Erythroblast (primary cell): ENCODE results near the gene ANKMY1.
A peak's percentile ranks its signal among the peaks of the same experiment; 100 is the strongest.
"Not testable (repeated sequence)": the region's sequence is repeated elsewhere in the genome, so short reads cannot be mapped to it uniquely, and the experiment has no call there.

Source experiments
- DNase-seq, 2 experiments: peaks; one replicate each; lab custom pipeline; 2025; lab: John Stamatoyannopoulos, UW
- GATA1 ChIP-seq: IDR thresholded peaks from 2 replicates; pipeline ENCODE4 v1.6.1; 2011; ENCODE audit warnings: low read depth, mild to moderate bottlenecking, control low read depth, low read length, moderate library complexity
- POLR2A ChIP-seq: IDR thresholded peaks from 2 replicates; pipeline ENCODE4 v1.6.1; 2011; ENCODE audit warnings: mild to moderate bottlenecking, low read length

Gene ANKMY1

GRCh38 chr2:240561325-240561971 is 3.7 kb upstream of the ANKMY1 start:
- DNase-seq, result peak; percentile 40 to 68

DNA sequence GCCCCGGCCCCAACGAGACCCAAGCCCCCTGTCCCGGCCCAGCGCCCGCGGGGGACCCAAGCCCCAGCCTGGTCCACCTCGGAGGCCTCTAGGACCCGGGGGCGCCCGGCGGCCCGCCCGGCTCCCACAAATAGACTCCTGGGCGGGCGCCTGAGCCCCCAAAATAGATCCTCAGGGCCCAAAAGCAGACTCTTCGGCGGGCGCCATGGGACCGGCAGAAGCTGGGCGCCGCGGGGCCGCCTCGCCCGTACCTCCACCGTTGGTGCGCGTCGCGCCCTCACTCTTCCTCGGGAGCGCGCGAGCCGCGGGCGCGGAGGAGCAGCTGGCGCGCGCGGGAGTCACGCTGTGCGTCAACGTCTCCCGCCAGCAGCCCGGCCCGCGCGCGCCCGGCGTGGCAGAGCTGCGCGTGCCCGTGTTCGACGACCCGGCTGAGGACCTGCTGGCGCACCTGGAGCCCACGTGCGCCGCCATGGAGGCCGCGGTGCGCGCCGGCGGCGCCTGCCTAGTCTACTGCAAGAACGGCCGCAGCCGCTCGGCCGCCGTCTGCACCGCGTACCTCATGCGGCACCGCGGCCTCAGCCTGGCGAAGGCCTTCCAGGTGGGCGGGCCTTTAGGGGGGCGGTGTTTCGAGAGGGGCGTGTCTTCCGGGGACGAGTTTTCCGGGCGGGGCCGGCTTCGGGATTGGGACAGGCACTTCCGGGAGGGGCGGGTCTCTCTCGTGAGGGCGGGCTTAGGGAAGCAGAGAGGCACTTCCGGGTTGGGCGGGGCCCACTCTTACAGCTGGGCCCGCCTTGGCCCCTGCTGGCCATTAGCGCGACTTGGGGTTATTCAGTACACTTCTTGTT is 2.9 kb upstream of the ANKMY1 start:
- DNase-seq, result peak; percentile 99

More at GRCh38 chr2:240561325-240561971, 3.7 kb upstream of the ANKMY1 start:
- TF ChIP-seq POLR2A (no peak), GATA1 (no peak)

GRCh38 chr2:240560084-240560479 is 2.3 kb upstream of the ANKMY1 start, which contains the start of gene DUSP28:
Gene DUSP28, plus strand, starts transcription at chr2:240560357. Its CDS starts 328 bp downstream, at chr2:240560685.
- TF ChIP-seq GATA1 (no peak), POLR2A (peak; percentile 82)
- DNase-seq, result peak; percentile 93 to 95

More for the DNA sequence above, 2.9 kb upstream of the ANKMY1 start:
- no peak for TF ChIP-seq GATA1
- peak; percentile 97 for TF ChIP-seq POLR2A

DNA sequence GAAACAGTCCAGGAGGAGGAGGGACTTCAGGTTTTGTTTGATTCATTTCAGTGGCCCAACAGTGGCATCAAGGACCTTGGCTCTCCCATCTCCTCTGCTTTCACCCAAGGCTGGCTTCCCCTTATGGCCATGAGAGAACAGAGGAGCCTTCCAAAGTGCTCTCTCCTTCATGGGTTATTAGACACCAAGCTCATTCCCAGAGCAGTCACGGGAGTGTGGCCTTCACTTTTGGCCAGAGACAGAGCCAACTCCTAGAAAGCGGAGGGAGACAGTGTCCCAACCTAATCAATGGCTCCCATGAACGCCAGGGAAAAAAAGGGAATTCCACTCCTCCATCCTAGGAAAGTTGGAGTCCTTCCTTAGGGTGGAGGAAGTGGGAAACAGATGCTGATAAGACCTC is 1.5 kb upstream of the ANKMY1 start:
- DNase-seq, result no peak
- TF ChIP-seq POLR2A (no peak), GATA1 (no peak)

DNA sequence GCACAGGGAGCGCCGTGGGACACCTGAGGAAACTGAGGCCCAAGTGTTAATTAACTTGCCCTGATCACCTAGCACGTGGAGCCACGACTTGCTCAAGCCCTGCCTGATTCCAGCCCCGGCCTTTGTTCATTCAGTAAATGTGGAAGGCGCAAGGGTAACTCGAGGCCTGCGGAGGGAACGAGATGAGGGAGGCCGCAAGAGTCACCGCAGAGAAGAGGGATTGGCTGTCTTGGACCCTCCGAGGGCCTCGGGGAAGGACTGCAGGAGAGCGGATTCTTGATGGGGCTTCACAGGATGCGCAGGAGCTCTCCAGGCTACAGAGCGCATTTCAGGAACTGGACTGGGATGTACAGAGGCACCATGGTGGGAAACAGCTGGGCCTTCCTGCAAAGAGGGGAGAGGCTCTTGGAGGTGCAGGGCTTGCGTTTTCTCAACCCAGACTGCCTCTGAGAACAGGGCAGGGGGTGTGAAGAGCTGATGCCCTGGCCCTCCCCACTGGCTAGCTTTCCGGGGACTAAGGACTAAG is 511 bp upstream of the ANKMY1 start:
- DNase-seq, result no peak

GRCh38 chr2:240557101-240557751 is 562 bp downstream of the ANKMY1 start:
- no peak for TF ChIP-seq POLR2A
- no peak for TF ChIP-seq GATA1

More for the DNA sequence above, 511 bp upstream of the ANKMY1 start:
- TF ChIP-seq GATA1 (no peak), POLR2A (peak; percentile 5)

GRCh38 chr2:240556553-240557100 is 1.2 kb downstream of the ANKMY1 start:
- DNase-seq, result peak; percentile 76 to 83
- TF ChIP-seq POLR2A, result no peak

More at GRCh38 chr2:240557101-240557751, 562 bp downstream of the ANKMY1 start:
- DNase-seq, result no peak

DNA sequence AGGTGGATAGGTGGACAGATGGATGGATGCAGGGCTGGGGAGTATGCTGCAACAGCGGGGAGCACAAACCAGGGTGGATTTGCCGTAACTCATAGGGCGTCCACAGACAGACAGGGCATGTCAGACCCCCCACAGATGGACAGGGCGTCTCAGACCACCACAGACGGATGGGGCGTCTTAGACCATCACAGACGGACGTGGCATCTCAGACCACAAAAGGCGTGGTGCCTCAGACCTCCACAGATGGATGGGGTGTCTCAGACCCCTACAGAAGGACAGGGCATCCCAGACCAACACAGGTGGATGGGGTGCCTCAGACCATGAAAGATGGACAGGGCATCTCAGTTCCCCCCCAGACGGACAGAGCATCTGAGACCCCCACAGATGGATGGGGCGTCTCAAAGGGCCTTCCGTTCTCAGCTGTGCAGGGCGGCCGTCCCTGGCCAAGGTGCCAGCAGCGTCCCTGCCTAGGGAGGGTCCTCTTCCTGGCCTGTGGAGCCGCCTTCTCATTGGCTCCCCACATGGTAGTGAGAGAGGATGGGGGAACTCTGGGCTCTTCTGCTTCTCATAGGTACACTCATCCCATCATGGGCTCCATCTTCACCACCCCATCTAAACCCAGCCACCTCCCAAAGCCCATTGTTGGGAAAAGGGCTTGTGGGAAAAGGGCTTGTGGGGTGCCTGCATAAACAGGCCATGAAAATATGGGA is 2.1 kb downstream of the ANKMY1 start:
- DNase-seq, result no peak
- TF ChIP-seq POLR2A (no peak), GATA1 (no peak)

GRCh38 chr2:240554767-240555493 is 2.9 kb downstream of the ANKMY1 start:
- TF ChIP-seq GATA1 (no peak), POLR2A (no peak)
- no peak for DNase-seq

DNA sequence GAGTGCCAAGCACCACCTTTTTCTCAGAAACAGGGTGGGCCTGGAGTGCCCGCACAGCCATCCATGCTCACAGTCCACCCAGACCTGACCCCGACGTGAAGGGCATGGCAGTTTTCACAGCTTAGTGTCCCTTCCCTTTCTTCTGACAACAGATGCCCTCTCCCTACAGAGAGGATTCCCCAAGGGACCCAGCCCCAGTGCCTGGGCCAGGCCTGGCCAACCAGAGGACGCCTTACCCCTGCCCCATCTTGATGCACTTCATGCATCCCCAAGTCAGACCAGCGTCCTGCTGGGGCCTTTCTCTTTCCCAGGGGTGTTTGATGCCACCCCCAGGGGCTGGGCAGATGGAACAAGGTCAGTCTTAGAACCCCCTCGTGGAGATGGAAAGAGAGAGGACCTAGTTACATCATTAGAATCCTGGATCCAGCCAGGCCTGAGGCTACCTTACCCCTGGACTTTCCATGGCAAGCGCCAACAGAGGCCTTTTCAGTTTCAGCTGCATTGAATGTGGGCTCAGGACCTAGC is 3.8 kb downstream of the ANKMY1 start:
- TF ChIP-seq POLR2A (no peak), GATA1 (no peak)
- DNase-seq, result no peak

DNA sequence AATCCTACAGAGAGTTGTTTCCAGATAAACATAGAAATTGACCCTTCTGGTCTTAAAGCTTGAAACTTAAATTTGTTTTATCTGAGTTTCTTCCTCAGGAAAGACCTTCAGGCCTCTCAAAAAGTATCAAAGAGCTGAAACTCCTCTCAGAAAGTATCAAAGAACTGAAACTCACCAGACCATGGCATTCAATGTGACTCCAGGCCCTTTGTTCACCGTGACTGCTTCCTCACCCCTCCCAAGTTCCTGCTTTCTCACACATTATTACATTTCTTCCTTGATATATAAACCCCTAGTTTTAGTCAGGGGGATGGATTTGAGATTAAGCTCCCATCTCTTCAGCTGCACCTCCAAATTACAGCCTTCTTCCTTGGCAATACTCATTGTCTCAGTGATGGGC is 6.0 kb downstream of the ANKMY1 start:
- no peak for DNase-seq
- no peak for TF ChIP-seq GATA1
- no peak for TF ChIP-seq POLR2A

GRCh38 chr2:240551288-240551687 is 6.5 kb downstream of the ANKMY1 start:
- DNase-seq, result no peak
- TF ChIP-seq POLR2A (no peak), GATA1 (no peak)

GRCh38 chr2:240539906-240540305 is 17.9 kb downstream of the ANKMY1 start:
- no peak for TF ChIP-seq POLR2A
- DNase-seq, result no peak

GRCh38 chr2:240539101-240539500 is 18.7 kb downstream of the ANKMY1 start:
- not testable (repeated sequence) for DNase-seq
